ENCODE measurements around the gene SMG9.

DNA sequence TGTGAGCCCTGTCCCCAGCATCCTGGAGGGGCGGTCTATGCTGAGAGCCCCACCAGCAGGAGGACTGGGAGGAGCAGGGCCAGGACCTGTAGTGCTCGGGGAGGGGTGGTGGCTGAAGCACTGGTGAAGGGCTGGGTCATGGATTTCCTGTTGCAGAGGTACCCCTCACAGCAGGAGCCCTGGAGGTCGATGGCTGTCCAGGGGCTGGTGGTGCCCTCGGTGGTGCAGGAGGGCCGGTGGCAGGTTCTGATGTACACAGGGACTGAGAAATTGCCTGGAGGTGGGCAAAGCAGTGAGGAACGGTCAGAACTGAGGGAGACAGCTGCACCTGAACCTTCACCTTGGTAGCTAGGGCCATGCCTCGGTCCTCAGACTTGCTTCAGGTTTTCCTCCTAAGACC is 42.8 kb upstream of the SMG9 start:
- TF ChIP-seq, protein P1, sequence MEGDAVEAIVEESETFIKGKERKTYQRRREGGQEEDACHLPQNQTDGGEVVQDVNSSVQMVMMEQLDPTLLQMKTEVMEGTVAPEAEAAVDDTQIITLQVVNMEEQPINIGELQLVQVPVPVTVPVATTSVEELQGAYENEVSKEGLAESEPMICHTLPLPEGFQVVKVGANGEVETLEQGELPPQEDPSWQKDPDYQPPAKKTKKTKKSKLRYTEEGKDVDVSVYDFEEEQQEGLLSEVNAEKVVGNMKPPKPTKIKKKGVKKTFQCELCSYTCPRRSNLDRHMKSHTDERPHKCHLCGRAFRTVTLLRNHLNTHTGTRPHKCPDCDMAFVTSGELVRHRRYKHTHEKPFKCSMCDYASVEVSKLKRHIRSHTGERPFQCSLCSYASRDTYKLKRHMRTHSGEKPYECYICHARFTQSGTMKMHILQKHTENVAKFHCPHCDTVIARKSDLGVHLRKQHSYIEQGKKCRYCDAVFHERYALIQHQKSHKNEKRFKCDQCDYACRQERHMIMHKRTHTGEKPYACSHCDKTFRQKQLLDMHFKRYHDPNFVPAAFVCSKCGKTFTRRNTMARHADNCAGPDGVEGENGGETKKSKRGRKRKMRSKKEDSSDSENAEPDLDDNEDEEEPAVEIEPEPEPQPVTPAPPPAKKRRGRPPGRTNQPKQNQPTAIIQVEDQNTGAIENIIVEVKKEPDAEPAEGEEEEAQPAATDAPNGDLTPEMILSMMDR (IDR thresholded peaks at IDR 0.05; ENCODE audit: low read depth, low read length, poor library complexity, severe bottlenecking) = no peak
- no peak for TF ChIP-seq EZH2phosphoT487 (IDR thresholded peaks at IDR 0.05; ENCODE audit: borderline replicate concordance, low read length)
